Mammary epithelial cell (primary cell): ENCODE data around the gene FLT4.

Experiments used
- EZH2 ChIP-seq: IDR thresholded peaks from 2 replicates; pipeline ENCODE4 v1.6.1; 2012; ENCODE audit warnings: low read length, inconsistent platforms, borderline replicate concordance
- TF ChIP-seq, protein P1 (sequence below), 2 donors: IDR thresholded peaks in 1 of 2; conservative IDR thresholded peaks in 1 of 2; 2 replicates each; pipeline ENCODE4 v1.5.1; 2011 to 2012; ENCODE audit warnings: inconsistent platforms in 2 of 2, low read length in 2 of 2, mild to moderate bottlenecking in 2 of 2, control low read depth in 1 of 2, low read depth in 1 of 2; ENCODE audit not compliant: insufficient read depth in 1 of 2; ENCODE audit errors: extremely low read depth in 1 of 2

DNA sequence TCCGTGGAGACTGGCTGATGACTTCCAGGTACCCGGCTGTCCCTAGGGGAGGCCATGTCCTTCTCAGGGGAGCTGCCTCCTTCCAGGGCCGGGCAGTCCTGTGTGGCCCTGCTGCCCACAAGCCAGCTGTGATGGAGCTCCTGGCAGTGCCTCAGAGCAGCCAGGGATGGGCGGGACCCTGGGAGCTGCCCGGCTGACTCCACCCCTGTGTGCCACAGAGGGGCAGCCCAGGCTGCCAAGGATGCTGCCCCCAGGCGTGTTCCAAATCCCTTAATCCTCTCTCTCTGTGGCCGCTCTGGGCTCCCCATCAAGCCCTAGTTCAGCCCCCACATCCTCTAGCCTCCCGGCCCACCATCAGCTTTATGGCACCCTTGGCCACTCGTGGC is 51.1 kb downstream of the FLT4 start:
- TF ChIP-seq, protein P1, sequence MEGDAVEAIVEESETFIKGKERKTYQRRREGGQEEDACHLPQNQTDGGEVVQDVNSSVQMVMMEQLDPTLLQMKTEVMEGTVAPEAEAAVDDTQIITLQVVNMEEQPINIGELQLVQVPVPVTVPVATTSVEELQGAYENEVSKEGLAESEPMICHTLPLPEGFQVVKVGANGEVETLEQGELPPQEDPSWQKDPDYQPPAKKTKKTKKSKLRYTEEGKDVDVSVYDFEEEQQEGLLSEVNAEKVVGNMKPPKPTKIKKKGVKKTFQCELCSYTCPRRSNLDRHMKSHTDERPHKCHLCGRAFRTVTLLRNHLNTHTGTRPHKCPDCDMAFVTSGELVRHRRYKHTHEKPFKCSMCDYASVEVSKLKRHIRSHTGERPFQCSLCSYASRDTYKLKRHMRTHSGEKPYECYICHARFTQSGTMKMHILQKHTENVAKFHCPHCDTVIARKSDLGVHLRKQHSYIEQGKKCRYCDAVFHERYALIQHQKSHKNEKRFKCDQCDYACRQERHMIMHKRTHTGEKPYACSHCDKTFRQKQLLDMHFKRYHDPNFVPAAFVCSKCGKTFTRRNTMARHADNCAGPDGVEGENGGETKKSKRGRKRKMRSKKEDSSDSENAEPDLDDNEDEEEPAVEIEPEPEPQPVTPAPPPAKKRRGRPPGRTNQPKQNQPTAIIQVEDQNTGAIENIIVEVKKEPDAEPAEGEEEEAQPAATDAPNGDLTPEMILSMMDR (conservative IDR thresholded peaks at IDR 0.05 in 1 of 2, IDR thresholded peaks at IDR 0.05 in 1 of 2; ENCODE audit: extremely low read depth in 1 of 2, insufficient read depth in 1 of 2, low read depth in 1 of 2, low read length in 2 of 2) = no peak
- no peak for TF ChIP-seq EZH2
